ENCODE measurements around the gene ELAC2.

DNA sequence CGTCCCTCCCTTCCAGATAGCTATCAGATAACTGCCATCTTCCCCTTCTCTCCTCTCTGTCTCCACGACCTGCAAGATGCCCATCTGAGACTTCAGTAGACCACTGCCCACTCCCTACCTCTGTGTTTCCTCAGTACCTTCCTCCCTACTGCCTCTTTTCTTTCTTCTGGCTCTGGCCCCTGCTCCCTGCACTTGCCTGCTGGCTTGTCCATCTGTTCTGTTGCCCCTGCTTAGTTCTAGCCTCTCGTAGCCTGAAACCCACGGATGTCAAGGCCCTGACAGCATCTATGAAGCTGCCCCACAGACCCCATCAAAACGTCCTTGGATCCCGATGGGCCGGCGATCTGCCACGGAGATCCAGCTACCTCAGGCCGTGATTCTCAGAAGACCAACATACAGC is 53.0 kb downstream of the ELAC2 start:
- TF ChIP-seq, protein P1, sequence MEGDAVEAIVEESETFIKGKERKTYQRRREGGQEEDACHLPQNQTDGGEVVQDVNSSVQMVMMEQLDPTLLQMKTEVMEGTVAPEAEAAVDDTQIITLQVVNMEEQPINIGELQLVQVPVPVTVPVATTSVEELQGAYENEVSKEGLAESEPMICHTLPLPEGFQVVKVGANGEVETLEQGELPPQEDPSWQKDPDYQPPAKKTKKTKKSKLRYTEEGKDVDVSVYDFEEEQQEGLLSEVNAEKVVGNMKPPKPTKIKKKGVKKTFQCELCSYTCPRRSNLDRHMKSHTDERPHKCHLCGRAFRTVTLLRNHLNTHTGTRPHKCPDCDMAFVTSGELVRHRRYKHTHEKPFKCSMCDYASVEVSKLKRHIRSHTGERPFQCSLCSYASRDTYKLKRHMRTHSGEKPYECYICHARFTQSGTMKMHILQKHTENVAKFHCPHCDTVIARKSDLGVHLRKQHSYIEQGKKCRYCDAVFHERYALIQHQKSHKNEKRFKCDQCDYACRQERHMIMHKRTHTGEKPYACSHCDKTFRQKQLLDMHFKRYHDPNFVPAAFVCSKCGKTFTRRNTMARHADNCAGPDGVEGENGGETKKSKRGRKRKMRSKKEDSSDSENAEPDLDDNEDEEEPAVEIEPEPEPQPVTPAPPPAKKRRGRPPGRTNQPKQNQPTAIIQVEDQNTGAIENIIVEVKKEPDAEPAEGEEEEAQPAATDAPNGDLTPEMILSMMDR (IDR thresholded peaks at IDR 0.05) = no peak
- TF ChIP-seq ZFX (IDR thresholded peaks at IDR 0.05; ENCODE audit: borderline replicate concordance) = no peak

All from 22Rv1 (cell line).